PC-3 (cell line): Measurements from ENCODE around the gene KLB.

Source experiments
- EZH2 ChIP-seq: fragments of 300-600 bp; sonication (generic); IDR thresholded peaks from one replicate; pipeline ENCODE4 v1.6.1; 2017; ENCODE audit warnings: antibody characterized with exemption, mild to moderate bottlenecking, low read length; ENCODE audit not compliant: unreplicated experiment
- EZH2phosphoT487 ChIP-seq: fragments of 300-600 bp; sonication (generic); IDR thresholded peaks from 2 replicates; pipeline ENCODE4 v1.6.1; 2018; ENCODE audit warnings: mild to moderate bottlenecking, antibody characterized with exemption, low read length, borderline replicate concordance
- TF ChIP-seq, protein P1 (sequence below): fragments of 300-600 bp; sonication (generic); conservative IDR thresholded peaks from 2 replicates; pipeline ENCODE4 v1.5.1; 2017; ENCODE audit warnings: antibody characterized with exemption, low read depth, mild to moderate bottlenecking, low read length

- TF ChIP-seq EZH2 (no peak), EZH2phosphoT487 (no peak)
- TF ChIP-seq, protein P1, sequence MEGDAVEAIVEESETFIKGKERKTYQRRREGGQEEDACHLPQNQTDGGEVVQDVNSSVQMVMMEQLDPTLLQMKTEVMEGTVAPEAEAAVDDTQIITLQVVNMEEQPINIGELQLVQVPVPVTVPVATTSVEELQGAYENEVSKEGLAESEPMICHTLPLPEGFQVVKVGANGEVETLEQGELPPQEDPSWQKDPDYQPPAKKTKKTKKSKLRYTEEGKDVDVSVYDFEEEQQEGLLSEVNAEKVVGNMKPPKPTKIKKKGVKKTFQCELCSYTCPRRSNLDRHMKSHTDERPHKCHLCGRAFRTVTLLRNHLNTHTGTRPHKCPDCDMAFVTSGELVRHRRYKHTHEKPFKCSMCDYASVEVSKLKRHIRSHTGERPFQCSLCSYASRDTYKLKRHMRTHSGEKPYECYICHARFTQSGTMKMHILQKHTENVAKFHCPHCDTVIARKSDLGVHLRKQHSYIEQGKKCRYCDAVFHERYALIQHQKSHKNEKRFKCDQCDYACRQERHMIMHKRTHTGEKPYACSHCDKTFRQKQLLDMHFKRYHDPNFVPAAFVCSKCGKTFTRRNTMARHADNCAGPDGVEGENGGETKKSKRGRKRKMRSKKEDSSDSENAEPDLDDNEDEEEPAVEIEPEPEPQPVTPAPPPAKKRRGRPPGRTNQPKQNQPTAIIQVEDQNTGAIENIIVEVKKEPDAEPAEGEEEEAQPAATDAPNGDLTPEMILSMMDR = no peak
Observed at GRCh38 chr4:39450618-39451017, 43.9 kb downstream of the KLB start.
